COR-L47 (cell line): ENCODE results near the gene MAP2K5.

Source experiments
- DNase-seq: peaks from one replicate; lab custom pipeline; 2025; lab: John Stamatoyannopoulos, UW

Gene MAP2K5

DNA sequence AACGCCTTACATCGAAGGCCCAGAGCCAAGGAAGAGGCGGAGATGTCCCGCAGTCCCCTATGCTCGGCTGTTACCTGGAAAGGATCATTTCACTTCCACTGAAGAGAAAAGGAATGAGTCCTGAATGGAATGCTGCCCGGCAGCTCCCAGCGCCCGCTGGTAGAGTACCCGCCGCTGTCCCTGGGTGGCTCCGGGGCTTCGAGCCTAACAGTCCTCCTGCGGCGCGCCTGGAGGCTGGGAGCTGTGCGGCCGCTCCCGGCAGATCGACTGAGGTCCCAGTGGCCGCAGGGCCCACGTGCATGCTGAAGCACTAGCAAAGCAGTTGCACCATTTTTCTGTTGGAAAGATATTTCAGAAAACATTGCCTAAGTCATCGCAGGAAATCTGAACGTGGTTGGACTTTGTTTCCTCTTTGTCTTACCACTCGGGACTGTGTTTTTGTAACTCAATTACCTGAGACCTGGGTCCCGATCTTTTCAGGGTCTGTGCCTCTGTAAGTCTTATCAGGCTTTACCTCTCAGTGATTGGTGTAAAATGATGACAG is 296.4 kb downstream of the MAP2K5 start:
- DNase-seq = no peak

DNA sequence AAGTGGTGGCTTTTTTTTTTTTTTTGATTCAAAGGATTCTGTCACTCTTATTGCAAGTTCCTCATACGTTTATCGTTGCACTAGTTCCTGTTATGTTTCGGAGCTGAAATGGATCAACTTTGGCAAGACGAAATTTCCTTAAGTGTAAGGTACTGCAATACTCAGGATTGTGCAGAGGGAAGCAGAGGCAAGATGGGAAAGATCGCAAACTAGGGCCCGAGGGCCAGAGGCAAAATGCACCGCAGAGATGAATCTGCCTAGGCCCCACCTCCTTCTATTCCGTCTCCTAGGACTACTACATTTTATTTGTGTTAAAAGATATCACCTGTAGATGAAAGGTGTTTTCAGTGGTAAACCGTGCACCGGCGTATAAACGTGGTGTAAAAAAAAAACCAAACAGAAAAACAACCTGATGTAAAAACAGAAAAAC is 297.0 kb downstream of the MAP2K5 start:
- peak; percentile 27 for DNase-seq

DNA sequence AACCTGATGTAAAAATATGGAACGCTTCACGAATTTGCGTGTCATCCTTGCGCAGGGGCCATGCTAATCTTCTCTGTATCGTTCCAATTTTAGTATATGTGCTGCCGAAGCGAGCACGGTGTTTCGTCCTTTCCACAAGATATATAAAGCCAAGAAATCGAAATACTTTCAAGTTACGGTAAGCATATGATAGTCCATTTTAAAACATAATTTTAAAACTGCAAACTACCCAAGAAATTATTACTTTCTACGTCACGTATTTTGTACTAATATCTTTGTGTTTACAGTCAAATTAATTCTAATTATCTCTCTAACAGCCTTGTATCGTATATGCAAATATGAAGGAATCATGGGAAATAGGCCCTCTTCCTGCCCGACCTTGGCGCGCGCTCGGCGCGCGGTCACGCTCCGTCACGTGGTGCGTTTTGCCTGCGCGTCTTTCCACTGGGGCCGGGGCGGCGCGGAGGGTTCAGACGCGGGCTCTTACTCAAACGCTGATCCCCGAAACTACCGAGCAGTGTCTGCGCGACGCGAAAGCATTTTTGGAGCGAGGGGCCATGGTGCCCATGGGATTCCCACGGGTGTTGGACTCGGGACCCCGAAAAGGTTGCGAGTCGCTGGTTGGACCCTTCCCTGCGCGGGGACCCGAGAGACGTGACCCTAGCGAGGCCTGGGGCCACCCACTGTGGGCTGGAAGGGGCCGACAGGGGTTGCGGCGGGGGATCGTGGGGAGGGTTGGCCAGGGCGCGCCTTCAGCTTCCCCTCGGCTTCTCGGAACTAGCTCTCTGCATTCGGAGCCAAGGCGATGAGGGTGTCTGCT is 297.6 kb downstream of the MAP2K5 start, which contains the start of gene RNU6-1:
Gene RNU6-1, minus strand, starts transcription at position 117 of the 820 bp plus-strand sequence.
- DNase-seq = peak; percentile 89

GRCh38 chr15:67840749-67841512 is 298.4 kb downstream of the MAP2K5 start:
- peak; percentile 44 for DNase-seq

- DNase-seq = no peak
Observed at GRCh38 chr15:67841513-67841762, 298.9 kb downstream of the MAP2K5 start.

DNA sequence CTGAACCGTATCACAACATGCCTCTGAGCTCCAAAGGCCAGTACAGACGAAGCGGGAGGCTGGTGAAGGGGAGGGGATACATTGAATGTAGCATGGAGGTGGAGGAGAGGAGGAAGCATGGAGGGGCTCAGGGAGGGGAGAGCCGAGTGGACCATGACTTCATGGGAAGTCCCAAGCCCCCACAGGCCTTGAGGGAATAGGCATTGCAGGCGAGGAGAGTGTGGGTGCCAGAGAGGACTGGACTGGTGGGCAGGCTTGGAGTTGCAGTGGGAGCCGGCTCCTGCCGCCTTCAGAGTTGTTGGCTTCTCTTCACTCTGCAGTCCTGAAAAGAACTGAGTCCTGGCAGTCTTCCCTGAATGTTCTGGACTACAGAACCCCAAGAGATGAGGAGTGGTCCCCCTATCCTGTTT is 300.6 kb downstream of the MAP2K5 start:
- no peak for DNase-seq

GRCh38 chr15:67843571-67844387 is 301.3 kb downstream of the MAP2K5 start:
- no peak for DNase-seq

DNA sequence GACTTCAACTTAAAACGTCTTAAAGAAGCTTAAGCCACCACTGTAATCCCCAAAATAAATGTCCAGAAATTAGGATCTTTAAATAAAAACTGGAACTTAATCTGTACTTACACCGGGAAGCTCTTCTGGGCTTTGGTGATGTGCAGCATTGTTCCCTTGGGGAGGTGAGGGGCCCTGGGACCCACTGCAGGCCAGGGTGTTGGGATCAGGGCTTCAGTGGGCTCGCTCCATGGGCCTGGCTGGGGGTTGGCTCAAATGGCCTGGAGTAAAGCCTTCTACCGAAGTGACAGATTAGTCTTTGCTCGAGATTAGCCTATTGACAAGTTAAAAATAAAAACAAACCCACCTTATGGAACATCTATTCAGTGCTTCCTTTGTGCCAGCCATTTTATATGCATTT is 303.5 kb downstream of the MAP2K5 start:
- no peak for DNase-seq

DNA sequence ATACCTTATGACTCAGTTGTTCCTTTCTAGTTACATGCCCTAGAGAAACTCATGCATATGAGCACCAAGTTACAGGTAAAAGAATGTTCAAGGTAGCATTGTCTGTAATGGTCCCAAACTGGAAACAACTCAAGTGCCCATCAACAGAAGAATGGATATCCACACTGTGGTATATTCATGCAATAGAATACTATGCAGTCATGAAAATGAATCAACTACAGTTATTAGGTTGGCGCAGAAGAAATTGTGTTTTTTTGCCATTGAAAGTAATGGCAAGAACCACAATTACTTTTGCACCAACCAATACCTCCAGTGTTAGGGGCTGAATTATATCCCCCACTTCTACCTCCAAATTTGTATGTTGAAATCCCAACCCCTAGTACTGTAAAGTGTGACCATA is 307.0 kb downstream of the MAP2K5 start:
- DNase-seq = no peak

DNA sequence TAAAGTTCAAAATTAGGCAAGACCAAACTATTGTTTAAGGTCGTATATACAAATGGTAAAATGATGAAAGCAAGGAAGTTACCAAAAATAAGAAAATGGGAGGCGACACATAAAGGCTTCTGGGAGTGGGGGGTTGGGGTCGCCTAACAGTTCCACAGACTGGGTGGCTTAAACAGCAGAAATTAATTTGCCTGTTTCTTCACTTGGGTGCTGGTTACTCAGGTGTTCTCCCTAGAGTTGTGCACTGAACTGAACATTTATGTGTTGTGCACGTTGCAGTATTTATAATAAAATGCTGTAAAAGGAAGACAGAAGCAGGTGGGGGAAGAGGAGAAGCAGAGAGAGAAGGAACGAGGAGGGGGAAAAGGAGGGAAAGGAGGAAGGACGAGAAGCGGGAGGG is 307.8 kb downstream of the MAP2K5 start:
- no peak for DNase-seq

- DNase-seq = no peak
Observed at GRCh38 chr15:67850994-67851571, 308.6 kb downstream of the MAP2K5 start.

GRCh38 chr15:67852418-67852817 is 309.9 kb downstream of the MAP2K5 start:
- no peak for DNase-seq

DNA sequence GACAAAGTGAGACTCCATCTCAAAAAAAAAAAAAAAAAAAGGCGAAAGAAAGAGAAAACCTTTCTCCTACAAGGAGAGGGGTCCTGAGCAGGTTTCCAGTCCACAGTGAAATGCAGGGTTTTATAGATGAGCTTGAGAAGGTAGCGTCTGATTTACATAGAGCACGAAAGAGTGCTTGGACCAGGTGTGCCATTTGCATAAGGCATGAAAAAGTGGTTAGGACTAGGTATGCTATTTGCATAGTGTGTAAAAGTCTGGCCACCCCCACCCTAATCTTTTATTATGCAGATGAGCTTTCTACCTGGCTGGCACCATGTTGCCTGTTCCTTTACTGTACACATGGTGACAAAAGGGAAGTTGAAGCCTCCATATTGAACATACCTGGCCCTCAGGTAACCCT is 311.0 kb downstream of the MAP2K5 start:
- DNase-seq = no peak

GRCh38 chr15:67854358-67854757 is 311.9 kb downstream of the MAP2K5 start:
- no peak for DNase-seq

DNA sequence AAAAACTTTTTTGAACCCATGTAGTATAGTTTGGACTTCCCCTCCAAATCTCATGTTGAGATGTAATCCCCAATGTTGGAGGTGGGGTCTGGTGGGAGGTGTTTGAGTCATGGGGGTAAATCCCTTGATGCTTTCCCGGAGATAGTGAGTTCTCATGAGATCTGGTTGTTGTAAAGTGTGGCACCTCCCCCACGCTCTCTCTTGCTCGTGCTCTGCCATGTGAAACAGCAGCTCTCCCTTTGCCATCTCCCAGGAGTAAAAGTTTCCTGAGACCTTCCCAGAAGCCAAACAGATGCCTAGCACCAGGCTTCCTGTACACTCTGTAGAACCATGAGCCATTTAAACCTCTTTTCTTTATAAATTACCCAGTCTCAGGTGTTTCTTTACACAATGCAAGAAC is 313.3 kb downstream of the MAP2K5 start:
- DNase-seq = no peak
